Muscle layer of duodenum (tissue), 2 donors: ENCODE measurements around the gene PTPRK.

ENCODE experiments used
- H3K27ac ChIP-seq: one replicate; pipeline ENCODE4 v1.7.0; 2013; ENCODE audit warnings: mild to moderate bottlenecking, low read length
- H3K27me3 ChIP-seq: one replicate; pipeline ENCODE4 v1.7.0; 2013; ENCODE audit warnings: low read depth, mild to moderate bottlenecking, control low read depth, low read length
- H3K36me3 ChIP-seq, 2 donors: one replicate each; pipeline ENCODE4 v1.7.0; 2013; ENCODE audit warnings: low read length in 2 of 2, control low read depth in 1 of 2, mild to moderate bottlenecking in 1 of 2; ENCODE audit not compliant: insufficient read depth in 2 of 2, control insufficient read depth in 1 of 2
- H3K4me1 ChIP-seq, 2 donors: one replicate each; pipeline ENCODE4 v1.7.0; 2013; ENCODE audit warnings: low read length in 2 of 2, mild to moderate bottlenecking in 2 of 2, control low read depth in 1 of 2, moderate library complexity in 1 of 2; ENCODE audit not compliant: insufficient read depth in 2 of 2, control insufficient read depth in 1 of 2
- H3K4me3 ChIP-seq, 2 donors: one replicate each; pipeline ENCODE4 v1.7.0; 2013; ENCODE audit warnings: low read length in 2 of 2, low read depth in 1 of 2, mild to moderate bottlenecking in 1 of 2
- H3K9me3 ChIP-seq, 2 donors: one replicate each; pipeline ENCODE4 v1.7.0; 2013; ENCODE audit warnings: low read length in 2 of 2, control low read depth in 1 of 2, mild to moderate bottlenecking in 1 of 2; ENCODE audit not compliant: control insufficient read depth in 1 of 2
- donor health status: healthy.

PTPRK gene

DNA sequence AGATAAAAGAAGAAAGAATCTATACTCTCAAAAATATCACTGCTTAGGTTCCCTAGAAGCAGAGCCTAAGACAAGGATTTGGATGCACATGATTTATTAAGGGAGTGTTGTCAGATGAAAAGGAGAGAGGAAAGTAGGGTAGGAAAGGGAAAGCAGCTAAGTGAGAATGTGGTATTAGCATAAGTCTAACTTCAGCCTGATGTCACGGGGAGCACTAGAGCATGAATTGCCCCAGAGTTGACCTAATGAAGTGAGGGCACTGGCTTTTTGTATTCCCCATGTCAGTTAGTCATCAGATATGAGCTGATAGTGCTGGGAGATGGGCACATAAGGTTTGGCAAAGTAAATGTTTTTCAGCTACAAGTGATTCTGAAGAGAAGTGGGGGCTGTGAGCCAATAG is 490.6 kb downstream of the PTPRK start:
- H3K4me3 ChIP-seq: no peak overlapping the region
- no peaks in the 10 kb centered on the region for H3K9me3 ChIP-seq
- no peaks in the 10 kb centered on the region for H3K4me1 ChIP-seq
- H3K27ac ChIP-seq: no peak overlapping the region
- no peaks in the 10 kb centered on the region for H3K27me3 ChIP-seq
- H3K36me3 ChIP-seq: no peaks in the 10 kb centered on the region

DNA sequence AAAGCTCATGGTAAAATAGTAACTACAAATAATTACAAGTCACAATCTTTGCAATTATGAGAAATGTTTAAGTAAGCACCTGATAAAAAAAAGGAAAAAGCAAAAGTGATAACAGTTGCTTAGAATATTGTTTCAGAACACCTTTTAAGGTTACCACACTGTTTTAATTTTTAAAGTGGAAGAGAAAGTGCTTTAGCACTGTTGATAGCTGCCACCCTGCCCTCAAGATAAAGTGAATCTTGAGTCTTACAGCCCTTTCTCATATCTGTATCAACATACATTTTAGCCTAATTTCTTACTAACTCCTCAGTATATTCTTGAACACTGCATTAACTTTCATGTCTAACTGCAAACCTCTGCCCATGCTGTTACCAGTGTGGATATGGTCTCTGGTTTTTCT is 492.2 kb downstream of the PTPRK start:
- Histone ChIP-seq H3K36me3 (no peaks in the 10 kb centered on the region), H3K27ac (no peak overlapping the region), H3K4me3 (no peak overlapping the region), H3K9me3 (no peaks in the 10 kb centered on the region), H3K4me1 (no peaks in the 10 kb centered on the region), H3K27me3 (no peaks in the 10 kb centered on the region)

DNA sequence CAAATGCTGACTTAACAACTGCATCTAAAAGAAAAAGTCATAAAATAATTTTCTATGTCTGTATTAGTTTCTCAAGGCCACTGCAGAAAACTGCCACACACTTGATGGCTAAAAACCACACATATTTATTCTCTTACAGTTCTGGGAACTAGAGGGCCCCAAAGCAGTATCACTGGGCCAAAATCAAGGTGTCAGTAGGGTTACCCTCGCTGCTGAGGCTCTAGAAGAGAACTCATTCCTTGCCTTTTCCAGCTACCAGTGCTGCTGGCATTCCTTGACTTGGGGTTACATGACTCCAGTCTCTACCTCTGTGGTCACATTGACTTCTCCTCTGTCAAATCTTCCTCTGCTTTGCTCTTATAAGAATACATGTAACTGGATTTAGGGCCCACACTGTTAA is 494.9 kb downstream of the PTPRK start:
- no peak overlapping the region for H3K4me3 ChIP-seq
- H3K4me1 ChIP-seq: no peaks in the 10 kb centered on the region
- no peak overlapping the region for H3K27ac ChIP-seq
- no peaks in the 10 kb centered on the region for H3K9me3 ChIP-seq
- H3K27me3 ChIP-seq: no peaks in the 10 kb centered on the region
- H3K36me3 ChIP-seq: no peaks in the 10 kb centered on the region

DNA sequence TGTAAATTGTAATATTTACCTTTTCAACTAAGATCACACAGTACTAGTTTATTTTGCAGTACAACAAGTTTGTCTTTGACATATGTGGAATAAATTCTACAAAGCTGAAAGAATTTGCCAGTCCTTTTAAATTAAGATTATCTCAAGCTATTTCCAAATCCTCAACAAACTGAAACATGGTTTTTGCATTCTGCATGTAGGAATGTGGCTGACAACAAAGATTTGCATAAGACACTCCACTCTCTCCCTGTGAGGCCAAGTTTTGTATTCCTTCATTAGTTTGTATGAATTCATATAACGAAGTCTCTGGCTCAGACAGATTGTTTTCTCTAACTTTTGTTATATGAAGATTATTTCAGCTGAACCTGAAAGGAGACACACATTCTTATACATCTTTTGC is 495.4 kb downstream of the PTPRK start:
- H3K27me3 ChIP-seq: no peaks in the 10 kb centered on the region
- no peaks in the 10 kb centered on the region for H3K4me1 ChIP-seq
- H3K27ac ChIP-seq: no peak overlapping the region
- H3K4me3 ChIP-seq: no peak overlapping the region
- no peaks in the 10 kb centered on the region for H3K9me3 ChIP-seq
- H3K36me3 ChIP-seq: no peaks in the 10 kb centered on the region

DNA sequence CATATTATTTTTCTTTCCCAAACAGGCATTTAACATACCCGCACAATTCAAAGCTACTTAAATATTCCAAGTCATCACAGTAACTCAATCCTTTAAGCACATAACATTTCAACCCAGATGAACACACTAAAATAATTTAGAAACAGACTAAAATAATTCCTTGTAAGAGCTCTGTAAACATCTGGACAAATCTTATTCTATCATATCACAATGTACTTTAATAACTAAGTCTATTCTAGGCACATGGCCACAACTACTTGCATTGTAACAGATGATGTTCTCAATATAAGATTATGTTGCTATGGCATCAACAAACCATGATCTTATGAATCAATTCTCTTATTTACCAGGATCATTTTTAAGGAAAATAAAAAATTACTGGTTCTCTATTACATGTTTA is 496.4 kb downstream of the PTPRK start:
- no peak overlapping the region for H3K4me3 ChIP-seq

DNA sequence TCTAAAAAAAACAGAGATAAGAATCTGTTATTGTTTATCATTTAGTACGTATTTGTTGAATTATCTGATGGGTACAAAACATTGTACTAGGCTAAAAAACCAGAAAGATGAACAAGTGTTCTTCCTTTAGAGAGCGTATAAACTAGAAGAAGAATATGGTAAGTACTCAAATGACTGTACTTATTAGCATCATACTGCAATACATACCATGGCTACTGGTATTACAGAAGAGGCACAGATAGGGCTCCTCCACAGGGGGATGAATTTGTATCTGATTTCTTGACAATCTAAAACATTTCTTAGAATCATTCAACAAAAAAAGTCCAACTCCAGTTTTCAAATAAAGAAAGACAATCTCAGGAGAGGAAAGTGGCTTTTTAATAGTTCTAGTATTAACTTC is 501.6 kb downstream of the PTPRK start:
- H3K9me3 ChIP-seq: no peaks in the 10 kb centered on the region
- H3K4me3 ChIP-seq: no peak overlapping the region
- H3K36me3 ChIP-seq: no peaks in the 10 kb centered on the region
- H3K27me3 ChIP-seq: no peaks in the 10 kb centered on the region
- H3K4me1 ChIP-seq: no peaks in the 10 kb centered on the region
- no peak overlapping the region for H3K27ac ChIP-seq

More for the DNA sequence above, 496.4 kb downstream of the PTPRK start:
- Histone ChIP-seq H3K4me1 (no peaks in the 10 kb centered on the region), H3K27me3 (no peaks in the 10 kb centered on the region), H3K9me3 (no peaks in the 10 kb centered on the region), H3K36me3 (no peaks in the 10 kb centered on the region), H3K27ac (no peak overlapping the region)

DNA sequence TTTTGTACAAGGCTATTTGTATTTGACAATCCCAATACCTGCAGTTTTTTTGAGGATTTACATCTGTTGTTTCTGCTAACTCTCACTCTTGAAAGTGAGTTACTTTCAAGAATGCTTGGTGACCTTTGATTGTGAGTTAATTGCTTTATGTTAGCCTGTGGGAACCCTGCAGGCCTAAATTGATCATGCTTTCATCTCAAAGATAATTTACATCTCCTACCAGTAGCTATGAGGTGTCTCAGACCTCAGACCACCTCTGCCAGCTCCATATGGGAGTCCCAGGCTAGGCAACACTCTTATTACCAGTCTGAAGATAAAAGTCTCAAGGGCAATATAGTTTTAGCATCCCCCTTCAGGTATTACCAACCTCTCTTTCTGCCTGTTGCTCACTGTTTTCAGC is 503.1 kb downstream of the PTPRK start:
- no peaks in the 10 kb centered on the region for H3K36me3 ChIP-seq
- H3K4me3 ChIP-seq: no peak overlapping the region
- no peaks in the 10 kb centered on the region for H3K27me3 ChIP-seq
- no peaks in the 10 kb centered on the region for H3K4me1 ChIP-seq
- H3K9me3 ChIP-seq: no peaks in the 10 kb centered on the region
- H3K27ac ChIP-seq: no peak overlapping the region

DNA sequence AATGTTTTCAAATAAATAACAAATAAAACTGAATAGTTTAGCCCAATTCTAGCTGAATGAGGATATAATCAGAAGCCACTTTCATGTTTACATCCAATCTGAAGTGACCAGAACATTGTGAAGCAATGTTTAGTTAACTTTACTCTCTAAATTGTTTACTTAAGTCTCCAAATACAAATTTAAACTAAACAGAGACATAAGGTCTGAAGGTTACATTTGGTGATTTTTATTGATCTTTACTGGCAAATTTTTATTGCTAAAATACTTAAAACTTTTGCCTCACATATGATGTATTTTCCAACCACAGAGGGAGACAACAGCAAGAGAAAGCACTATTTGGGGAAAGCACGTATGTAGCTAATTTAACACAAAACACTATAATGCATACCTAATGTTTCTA is 512.7 kb downstream of the PTPRK start:
- Histone ChIP-seq H3K9me3 (no peaks in the 10 kb centered on the region), H3K27me3 (no peaks in the 10 kb centered on the region), H3K4me1 (no peaks in the 10 kb centered on the region), H3K27ac (no peak overlapping the region), H3K4me3 (no peak overlapping the region), H3K36me3 (no peaks in the 10 kb centered on the region)

DNA sequence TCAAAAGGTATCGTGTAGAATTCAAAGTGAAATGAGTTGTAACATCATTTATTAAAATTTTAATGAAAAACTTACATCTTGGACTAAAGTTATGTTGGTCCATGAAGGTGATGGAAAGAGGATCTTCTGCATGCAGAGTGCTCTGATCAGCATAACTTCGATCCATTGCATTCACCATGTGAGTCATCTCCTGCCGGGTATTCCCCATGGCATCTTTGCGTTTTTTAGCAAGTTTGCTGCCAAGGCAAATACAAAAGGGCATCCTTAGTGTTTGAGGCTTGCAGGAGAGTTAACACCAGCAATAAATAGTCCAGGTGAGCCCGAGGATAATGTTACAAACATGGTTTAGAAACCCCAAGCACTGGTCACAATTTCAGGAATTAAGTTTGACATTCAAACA is 515.4 kb downstream of the PTPRK start:
- Histone ChIP-seq H3K27ac (no peak overlapping the region), H3K4me3 (no peak overlapping the region), H3K9me3 (no peaks in the 10 kb centered on the region), H3K4me1 (no peaks in the 10 kb centered on the region), H3K36me3 (no peaks in the 10 kb centered on the region), H3K27me3 (no peaks in the 10 kb centered on the region)

DNA sequence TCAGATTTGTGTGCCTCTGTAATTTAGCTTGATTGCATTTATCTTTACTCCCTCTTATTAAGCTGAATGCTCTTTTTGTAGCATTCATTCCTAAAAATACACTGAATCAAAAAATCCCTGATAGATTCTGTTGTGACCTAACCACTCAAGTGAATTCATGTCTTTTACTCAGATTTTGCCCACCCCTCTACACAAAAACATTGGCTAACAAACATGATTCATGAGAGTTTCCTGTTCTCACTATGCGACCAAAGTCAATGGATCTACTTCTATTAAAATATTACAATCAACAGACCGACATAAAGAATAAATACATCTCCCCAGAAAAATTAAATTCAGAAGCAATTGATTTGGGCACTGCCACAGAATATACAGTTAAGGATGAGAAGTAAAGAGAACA is 520.0 kb downstream of the PTPRK start:
- no peaks in the 10 kb centered on the region for H3K27me3 ChIP-seq
- H3K36me3 ChIP-seq: peaks cover 0 to 6% of the 10 kb centered on the region in 2 donors
- no peaks in the 10 kb centered on the region for H3K9me3 ChIP-seq
- no peaks in the 10 kb centered on the region for H3K4me1 ChIP-seq
- H3K4me3 ChIP-seq: no peak overlapping the region
- H3K27ac ChIP-seq: no peak overlapping the region

DNA sequence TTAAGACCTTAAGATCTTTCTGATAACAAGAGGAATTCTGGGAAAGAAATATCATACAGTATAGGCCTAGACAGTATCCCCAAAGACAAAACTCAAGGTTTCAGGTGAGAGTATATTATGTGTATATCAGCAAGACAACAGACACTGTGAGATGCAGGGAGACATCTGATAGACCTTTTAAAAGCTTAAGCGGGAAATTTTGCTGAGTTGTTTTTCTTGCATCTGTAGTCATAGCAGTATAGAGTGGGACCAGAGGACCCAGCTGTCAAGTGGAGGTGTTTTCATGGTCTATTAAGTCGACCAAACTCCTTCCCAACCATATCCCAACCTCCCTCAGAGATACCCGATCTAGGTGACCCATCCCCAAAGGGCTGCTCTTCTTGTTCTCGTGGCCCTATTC is 521.4 kb downstream of the PTPRK start:
- no peak overlapping the region for H3K4me3 ChIP-seq
- H3K27me3 ChIP-seq: no peaks in the 10 kb centered on the region
- no peak overlapping the region for H3K27ac ChIP-seq

DNA sequence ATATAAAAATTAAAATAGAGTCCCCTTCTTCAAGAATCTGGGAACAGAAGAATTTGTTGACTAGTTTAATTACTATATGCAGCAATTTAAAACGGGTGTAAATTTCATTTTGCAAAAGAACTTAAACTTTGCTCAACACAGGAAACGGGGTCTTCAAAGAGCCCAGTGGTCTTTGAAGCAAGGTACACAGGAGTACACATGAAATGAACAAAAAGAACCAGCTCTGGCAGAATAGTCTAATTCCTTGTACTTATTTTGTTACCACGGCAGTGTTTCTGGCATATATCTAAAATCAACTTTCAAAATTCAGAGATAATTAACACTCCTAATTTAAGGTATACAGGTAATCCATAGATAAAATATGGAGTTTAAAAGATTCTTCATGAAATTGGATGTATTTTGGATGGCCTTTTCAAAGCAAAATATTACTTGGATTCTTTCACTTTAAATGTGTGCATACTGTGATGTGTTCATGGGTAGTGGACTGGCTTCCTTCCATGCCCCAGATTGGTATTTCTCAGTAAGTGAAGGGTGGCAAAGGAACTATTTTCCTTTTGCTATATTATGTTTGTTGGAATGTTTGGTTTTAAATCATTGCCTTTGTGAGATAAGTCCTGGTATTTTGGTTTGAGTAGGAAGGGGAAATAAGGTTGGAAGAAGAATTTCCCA is 522.8 kb downstream of the PTPRK start:
- Histone ChIP-seq H3K36me3 (peaks cover 0 to 6% of the 10 kb centered on the region in 2 donors), H3K4me3 (no peak overlapping the region), H3K27ac (no peak overlapping the region), H3K4me1 (no peaks in the 10 kb centered on the region), H3K27me3 (no peaks in the 10 kb centered on the region), H3K9me3 (no peaks in the 10 kb centered on the region)

More for the DNA sequence above, 521.4 kb downstream of the PTPRK start:
- Histone ChIP-seq H3K4me1 (no peaks in the 10 kb centered on the region), H3K9me3 (no peaks in the 10 kb centered on the region), H3K36me3 (peaks cover 0 to 6% of the 10 kb centered on the region in 2 donors)
